H9 (cell line): ENCODE results near the gene TSEN15. TPM values are rescaled to one million over a fixed set of nuclear protein-coding genes. Genes with fewer than 3 reads are reported as not detected.
"Not testable (repeated sequence)": the region's sequence is repeated elsewhere in the genome, so short reads cannot be mapped to it uniquely, and the experiment has no call there.

ENCODE experiments used
- DNase-seq: peaks from one replicate; pipeline ENCODE4 v3.0.0-alpha.2; 2017
- H2AFZ ChIP-seq: one replicate; pipeline ENCODE4 v1.6.1; 2013; ENCODE audit warnings: mild to moderate bottlenecking, low read length, control low read depth, moderate library complexity
- H2AK5ac ChIP-seq: 2 replicates; pipeline ENCODE4 v1.6.1; 2013; ENCODE audit warnings: low read length, control low read depth, mixed read lengths; ENCODE audit not compliant: insufficient read length
- H2BK120ac ChIP-seq: one replicate; pipeline ENCODE4 v1.6.1; 2013; ENCODE audit warnings: low read depth, mild to moderate bottlenecking, low read length, control low read depth, inconsistent platforms; ENCODE audit not compliant: poor library complexity, severe bottlenecking
- H2BK12ac ChIP-seq: 2 replicates; pipeline ENCODE4 v1.6.1; 2013; ENCODE audit warnings: low read length, control low read depth, mixed read lengths, low read depth; ENCODE audit not compliant: insufficient read length
- H2BK15ac ChIP-seq: 2 replicates; pipeline ENCODE4 v1.6.1; 2013; ENCODE audit warnings: low read depth, low read length, control low read depth
- H2BK20ac ChIP-seq: one replicate; pipeline ENCODE4 v1.6.1; 2013; ENCODE audit warnings: low read depth, mild to moderate bottlenecking, low read length, control low read depth, inconsistent platforms; ENCODE audit not compliant: poor library complexity, severe bottlenecking
- H2BK5ac ChIP-seq: 2 replicates; pipeline ENCODE4 v1.6.1; 2013; ENCODE audit warnings: low read length, control low read depth, mixed read lengths; ENCODE audit not compliant: insufficient read length
- H3K14ac ChIP-seq: 2 replicates; pipeline ENCODE4 v1.6.1; 2013; ENCODE audit warnings: low read length, control low read depth; ENCODE audit not compliant: insufficient read depth
- H3K18ac ChIP-seq: 2 replicates; pipeline ENCODE4 v1.6.1; 2013; ENCODE audit warnings: low read depth, mild to moderate bottlenecking, mixed read lengths, low read length, control low read depth; ENCODE audit not compliant: insufficient read length
- H3K23ac ChIP-seq: 2 replicates; pipeline ENCODE4 v1.6.1; 2013; ENCODE audit warnings: low read length, control low read depth, mixed read lengths, low read depth; ENCODE audit not compliant: insufficient read length
- H3K23me2 ChIP-seq: 2 replicates; pipeline ENCODE4 v1.6.1; 2013; ENCODE audit warnings: low read depth, mild to moderate bottlenecking, mixed read lengths, low read length, control low read depth; ENCODE audit not compliant: insufficient read length, poor library complexity, severe bottlenecking
- H3K27ac ChIP-seq: 2 replicates; pipeline ENCODE4 v1.5.1; 2013; ENCODE audit warnings: low read length, control low read depth, mixed read lengths, low read depth; ENCODE audit not compliant: insufficient read length
- H3K27me3 ChIP-seq: 2 replicates; pipeline ENCODE4 v1.6.1; 2013; ENCODE audit warnings: low read length, control low read depth, inconsistent platforms; ENCODE audit not compliant: insufficient read depth
- H3K4ac ChIP-seq: 2 replicates; pipeline ENCODE4 v1.6.1; 2013; ENCODE audit warnings: low read depth, mild to moderate bottlenecking, control low read depth, inconsistent platforms, low read length, moderate library complexity
- H3K4me1 ChIP-seq: 2 replicates; pipeline ENCODE4 v1.6.1; 2013; ENCODE audit warnings: low read length, control low read depth, inconsistent platforms; ENCODE audit not compliant: insufficient read depth
- H3K4me2 ChIP-seq: 2 replicates; pipeline ENCODE4 v1.6.1; 2013; ENCODE audit warnings: low read length, control low read depth, mixed read lengths; ENCODE audit not compliant: insufficient read length, insufficient read depth
- H3K56ac ChIP-seq: 2 replicates; pipeline ENCODE4 v1.6.1; 2013; ENCODE audit warnings: low read depth, mild to moderate bottlenecking, mixed read lengths, low read length, control low read depth; ENCODE audit not compliant: insufficient read length
- H3K79me1 ChIP-seq: 2 replicates; pipeline ENCODE4 v1.6.1; 2013; ENCODE audit warnings: low read depth, mild to moderate bottlenecking, moderate library complexity, low read length, control low read depth, inconsistent platforms; ENCODE audit not compliant: insufficient read depth, poor library complexity, severe bottlenecking
- H3K79me2 ChIP-seq: 2 replicates; pipeline ENCODE4 v1.6.1; 2013; ENCODE audit warnings: low read length, control low read depth, inconsistent platforms; ENCODE audit not compliant: insufficient read depth
- H3K9ac ChIP-seq: 2 replicates; pipeline ENCODE4 v1.6.1; 2013; ENCODE audit warnings: low read length, control low read depth, mixed read lengths; ENCODE audit not compliant: insufficient read length; ENCODE audit errors: extremely low read depth
- H3K9me3 ChIP-seq: one replicate; pipeline ENCODE4 v1.6.1; 2013; ENCODE audit warnings: low read depth, low read length, inconsistent platforms; ENCODE audit not compliant: control insufficient read depth
- H3T11ph ChIP-seq: one replicate; pipeline ENCODE4 v1.6.1; 2013; ENCODE audit warnings: mild to moderate bottlenecking, low read length, control low read depth, inconsistent platforms
- H4K20me1 ChIP-seq: one replicate; pipeline ENCODE4 v1.6.1; 2013; ENCODE audit not compliant: control insufficient read depth, insufficient read length, insufficient read depth
- H4K5ac ChIP-seq: 2 replicates; pipeline ENCODE4 v1.6.1; 2013; ENCODE audit warnings: low read depth, mild to moderate bottlenecking, mixed read lengths, low read length, control low read depth; ENCODE audit not compliant: insufficient read length
- H4K8ac ChIP-seq: replicated peaks from 2 replicates; pipeline ENCODE4 v1.6.1; 2013; ENCODE audit warnings: low read length, control low read depth, mixed read lengths, low read depth; ENCODE audit not compliant: insufficient read length
- H4K91ac ChIP-seq: 2 replicates; pipeline ENCODE4 v1.6.1; 2013; ENCODE audit warnings: low read depth, mild to moderate bottlenecking, moderate library complexity, mixed read lengths, low read length, control low read depth; ENCODE audit not compliant: insufficient read length
- H3K27ac Mint-ChIP-seq, 3 experiments: 2 replicates in 2 of 3; 3 replicates in 1 of 3; pipeline ENCODE4 v1.8.0; 2020 to 2021; ENCODE audit warnings: mixed read lengths in 3 of 3, mild to moderate bottlenecking in 1 of 3, moderate library complexity in 1 of 3
- H3K27me3 Mint-ChIP-seq: 2 replicates; pipeline ENCODE4 v1.8.0; 2021; ENCODE audit warnings: low read depth, mild to moderate bottlenecking, moderate library complexity, mixed read lengths
- H3K36me3 Mint-ChIP-seq, 3 experiments: 2 replicates in 2 of 3; 3 replicates in 1 of 3; pipeline ENCODE4 v1.8.0; 2020 to 2021; ENCODE audit warnings: low read depth in 3 of 3, mixed read lengths in 3 of 3; ENCODE audit not compliant: insufficient read depth in 1 of 3
- H3K4me1 Mint-ChIP-seq, 2 experiments: 2 replicates each; pipeline ENCODE4 v1.8.0; 2020; ENCODE audit warnings: mixed read lengths in 2 of 2
- H3K4me3 Mint-ChIP-seq, 2 experiments: 2 replicates in 1 of 2; 3 replicates in 1 of 2; pipeline ENCODE4 v1.8.0; 2020 to 2021; ENCODE audit warnings: mild to moderate bottlenecking in 2 of 2, mixed read lengths in 2 of 2, moderate library complexity in 1 of 2
- H3K9me3 Mint-ChIP-seq, 2 experiments: 2 replicates in 1 of 2; 3 replicates in 1 of 2; pipeline ENCODE4 v1.8.0; 2020; ENCODE audit warnings: mild to moderate bottlenecking in 2 of 2, mixed read lengths in 2 of 2, moderate library complexity in 1 of 2
- WGBS: extraction: QIAGEN DNeasy Blood & Tissue Kit; methylation state at CpG from one replicate; pipeline ENCODE4 v1.1.7; 2013; ENCODE audit warnings: missing lambda C conversion rate, low lambda C conversion rate, mixed read lengths; ENCODE audit not compliant: insufficient read length; ENCODE audit errors: extremely low coverage; 5-methylcytosine and 5-hydroxymethylcytosine counted together
- total RNA-seq: library from RNA; stranded (reverse); gene quantifications from 2 replicates; pipeline ENCODE4 v1.2.1, GENCODE V29; 2021
- TF ChIP-seq, protein P1 (sequence below): fragments of 200-600 bp; sonication (generic); conservative IDR thresholded peaks from 3 replicates; pipeline ENCODE4 v1.8.0; 2021; ENCODE audit warnings: antibody characterized with exemption, mild to moderate bottlenecking

Gene TSEN15
- total RNA-seq, 1 experiment from 2014 or later, result 21.9 TPM

DNA sequence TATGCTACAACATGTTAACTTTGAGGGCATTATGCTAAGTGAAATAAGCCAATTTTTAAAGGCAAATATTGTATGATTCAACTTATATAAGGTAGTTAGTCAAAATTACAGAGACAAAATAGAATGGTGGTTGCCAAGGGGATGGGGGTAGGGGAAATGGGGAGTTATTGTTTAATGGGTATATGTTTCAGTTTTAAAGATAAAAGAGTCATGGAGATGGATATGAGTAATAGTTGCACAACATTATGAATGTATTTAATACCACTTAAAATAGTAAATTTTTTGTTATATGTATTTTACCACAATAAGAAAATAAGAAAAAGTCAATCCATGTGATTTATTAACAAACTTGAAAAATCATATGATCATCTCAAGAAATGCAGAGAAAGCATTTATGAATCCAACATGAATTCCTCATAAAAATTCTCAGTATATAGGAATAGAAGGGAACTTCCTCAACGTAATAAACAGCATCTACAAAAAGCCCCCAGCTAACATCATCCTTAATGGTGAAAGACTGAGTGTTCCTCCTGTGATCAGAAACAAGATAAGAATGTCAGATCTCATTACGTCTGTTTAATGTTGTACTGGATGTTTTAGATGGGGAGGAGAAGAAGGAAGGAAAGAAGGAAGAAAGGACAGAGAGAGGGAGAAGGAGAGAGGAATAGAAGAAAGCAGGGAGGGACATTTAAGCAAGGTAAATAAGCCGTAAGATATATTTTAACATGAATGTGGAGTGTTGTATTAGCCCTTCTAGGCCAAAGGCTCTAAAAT, 6.7 kb upstream of the TSEN15 start:
- H3K4ac ChIP-seq, result no peak overlapping the region
- no peak overlapping the region for H3K9ac ChIP-seq
- Mint-ChIP-seq H3K9me3 (no peaks in the 10 kb centered on the region), H3K27ac (no peak overlapping the region), H3K4me1 (peaks cover 26 to 37% of the 10 kb centered on the region in 2 experiments), H3K36me3 (no peaks in the 10 kb centered on the region), H3K4me3 (no peak overlapping the region), H3K27me3 (peaks cover 9% of the 10 kb centered on the region)
- no peak overlapping the region for H3T11ph ChIP-seq
- H4K91ac ChIP-seq, result no peak overlapping the region
- H3K4me1 ChIP-seq, result no peaks in the 10 kb centered on the region; the same call in none of the 2 replicates
- H2AK5ac ChIP-seq, result no peak overlapping the region
- no peak overlapping the region for H2BK15ac ChIP-seq
- H3K79me1 ChIP-seq, result no peaks in the 10 kb centered on the region
- no peak overlapping the region for H2BK5ac ChIP-seq
- H2BK120ac ChIP-seq, result no peak overlapping the region
- H3K27me3 ChIP-seq, result no peaks in the 10 kb centered on the region
- H4K8ac ChIP-seq, result no peak overlapping the region
- no peak overlapping the region for H2AFZ ChIP-seq
- H3K9me3 ChIP-seq, result no peaks in the 10 kb centered on the region
- no peaks in the 10 kb centered on the region for H3K23me2 ChIP-seq
- H3K27ac ChIP-seq, result no peak overlapping the region
- H2BK20ac ChIP-seq, result no peak overlapping the region
- H3K23ac ChIP-seq, result no peak overlapping the region
- DNase-seq, result no peak
- TF ChIP-seq, protein P1, sequence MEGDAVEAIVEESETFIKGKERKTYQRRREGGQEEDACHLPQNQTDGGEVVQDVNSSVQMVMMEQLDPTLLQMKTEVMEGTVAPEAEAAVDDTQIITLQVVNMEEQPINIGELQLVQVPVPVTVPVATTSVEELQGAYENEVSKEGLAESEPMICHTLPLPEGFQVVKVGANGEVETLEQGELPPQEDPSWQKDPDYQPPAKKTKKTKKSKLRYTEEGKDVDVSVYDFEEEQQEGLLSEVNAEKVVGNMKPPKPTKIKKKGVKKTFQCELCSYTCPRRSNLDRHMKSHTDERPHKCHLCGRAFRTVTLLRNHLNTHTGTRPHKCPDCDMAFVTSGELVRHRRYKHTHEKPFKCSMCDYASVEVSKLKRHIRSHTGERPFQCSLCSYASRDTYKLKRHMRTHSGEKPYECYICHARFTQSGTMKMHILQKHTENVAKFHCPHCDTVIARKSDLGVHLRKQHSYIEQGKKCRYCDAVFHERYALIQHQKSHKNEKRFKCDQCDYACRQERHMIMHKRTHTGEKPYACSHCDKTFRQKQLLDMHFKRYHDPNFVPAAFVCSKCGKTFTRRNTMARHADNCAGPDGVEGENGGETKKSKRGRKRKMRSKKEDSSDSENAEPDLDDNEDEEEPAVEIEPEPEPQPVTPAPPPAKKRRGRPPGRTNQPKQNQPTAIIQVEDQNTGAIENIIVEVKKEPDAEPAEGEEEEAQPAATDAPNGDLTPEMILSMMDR, result no peak
- no peaks in the 10 kb centered on the region for H3K79me2 ChIP-seq
- H4K20me1 ChIP-seq, result no peaks in the 10 kb centered on the region
- H4K5ac ChIP-seq, result no peak overlapping the region
- no peak overlapping the region for H3K56ac ChIP-seq
- no peak overlapping the region for H3K14ac ChIP-seq
- WGBS, result no CpG with 5 or more reads among the region's 3 CpGs
- no peak overlapping the region for H2BK12ac ChIP-seq
- no peak overlapping the region for H3K4me2 ChIP-seq
- H3K18ac ChIP-seq, result no peak overlapping the region

DNA sequence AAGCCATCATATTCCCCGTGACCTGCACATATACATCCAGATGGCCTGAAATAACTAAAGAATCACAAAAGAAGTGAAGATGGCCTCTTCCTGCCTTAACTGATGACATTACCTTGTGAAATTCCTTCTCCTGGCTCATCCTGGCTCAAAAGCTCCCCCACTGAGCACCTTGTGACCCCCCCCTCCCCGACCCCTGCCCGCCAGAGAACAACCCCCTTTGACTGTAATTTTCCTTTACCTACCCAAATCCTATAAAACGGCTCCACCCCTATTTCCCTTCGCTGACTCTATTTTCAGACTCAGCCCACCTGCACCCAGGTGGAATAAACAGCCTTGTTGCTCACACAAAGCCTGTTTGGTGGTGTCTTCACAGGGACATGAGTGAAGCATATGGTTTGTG, 4.0 kb upstream of the TSEN15 start:
- DNase-seq, result peak; percentile 54
- not testable (repeated sequence) for H2BK20ac ChIP-seq, H4K20me1 ChIP-seq, H2AFZ ChIP-seq, H3K27ac ChIP-seq, H3K9me3 Mint-ChIP-seq, H3K4me2 ChIP-seq, H3K9me3 ChIP-seq, H3K56ac ChIP-seq, H4K5ac ChIP-seq, H2BK15ac ChIP-seq, H3K4ac ChIP-seq, H3K4me1 ChIP-seq, H4K91ac ChIP-seq, H2BK120ac ChIP-seq, H4K8ac ChIP-seq, H3K9ac ChIP-seq, H3K36me3 Mint-ChIP-seq, H2BK12ac ChIP-seq, H3K79me2 ChIP-seq, H3K18ac ChIP-seq, H3T11ph ChIP-seq, H3K79me1 ChIP-seq, H3K27me3 ChIP-seq, H3K23ac ChIP-seq, H2BK5ac ChIP-seq, H3K27me3 Mint-ChIP-seq, H3K14ac ChIP-seq, H2AK5ac ChIP-seq, H3K23me2 ChIP-seq
- H3K27ac Mint-ChIP-seq, result peak overlapping the region in 1 of 3 experiments; percentile 6; a peak in 2 of 7 replicates
- H3K4me3 Mint-ChIP-seq, result peak overlapping the region in 1 of 2 experiments; percentile 1; a peak in 2 of 5 replicates
- no CpG with 5 or more reads among the region's 5 CpGs for WGBS
- H3K4me1 Mint-ChIP-seq, result peaks cover 41 to 49% of the 10 kb centered on the region in 2 experiments
